ENCODE data around the gene DNAAF9. TPM values are rescaled to one million over a fixed set of nuclear protein-coding genes. Genes with fewer than 3 reads are reported as not detected.
A peak's percentile ranks its signal among the peaks of the same experiment; 100 is the strongest.
"Not testable (repeated sequence)": the region's sequence is repeated elsewhere in the genome, so short reads cannot be mapped to it uniquely, and the experiment has no call there.

Gene DNAAF9
- total RNA-seq, 1 experiment from 2014 or later = 4.6 TPM

DNA sequence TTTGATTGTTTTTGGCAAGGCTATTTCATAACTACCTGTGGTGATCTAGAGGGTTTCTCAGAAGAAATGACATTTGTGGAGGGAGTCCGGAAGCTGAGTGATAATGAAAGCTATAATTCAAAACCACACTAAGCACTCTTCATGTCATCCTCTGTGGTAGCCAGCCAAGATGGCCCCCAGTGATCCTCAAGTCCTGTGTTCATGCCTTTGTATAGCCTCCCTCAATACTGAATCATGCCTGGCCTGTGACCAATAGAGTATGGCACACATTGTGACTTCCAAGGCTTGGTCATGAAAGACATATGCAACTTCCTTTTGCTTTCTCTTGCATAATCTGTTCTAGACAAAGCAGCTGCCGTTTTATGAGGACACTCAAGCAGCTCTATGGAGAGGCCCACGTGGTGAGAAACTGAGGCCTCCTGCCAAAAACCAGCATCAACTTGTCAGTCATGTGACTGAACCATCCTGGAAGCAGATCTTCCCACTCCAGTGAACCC, 12.8 kb upstream of the DNAAF9 start:
- H3K9me3 ChIP-seq (ENCODE audit: control insufficient read depth in 1 of 2, insufficient read depth in 1 of 2, low read depth in 1 of 2, low read length in 2 of 2) = no peaks in the 10 kb centered on the region
- no peak overlapping the region for H3K27ac ChIP-seq (ENCODE audit: low read depth, low read length)
- H3K27me3 ChIP-seq (ENCODE audit: insufficient read depth, low read length) = no peaks in the 10 kb centered on the region
- H4K20me1 ChIP-seq (ENCODE audit: insufficient read depth) = no peaks in the 10 kb centered on the region
- no peak overlapping the region for H3K4me3 ChIP-seq (replicated peaks in 1 of 2; ENCODE audit: low read depth in 1 of 2, low read length in 2 of 2)
- DNase-seq (ENCODE audit: low read depth, low spot score) (no peak), ATAC-seq (no peak)
- ChIA-PET RAD21 (ENCODE audit: low non-redundant PET in 1 of 2, low total read pairs in 2 of 2, uncharacterized antibody in 2 of 2, unreplicated experiment in 2 of 2) (no interaction called here), POLR2A (no interaction called here), CTCF (no interaction called here)
- intact Hi-C loops (cut with micrococcal nuclease) = no loop called here
- H3K36me3 ChIP-seq (ENCODE audit: control insufficient read depth in 1 of 2, insufficient read depth in 2 of 2, low read length in 2 of 2) = no peaks in the 10 kb centered on the region
- no peaks in the 10 kb centered on the region for H3K4me1 ChIP-seq (ENCODE audit: control insufficient read depth in 1 of 2, insufficient read depth in 2 of 2, low read length in 2 of 2)
- H3K9me2 ChIP-seq (ENCODE audit: insufficient read depth) = no peaks in the 10 kb centered on the region
- H3K9ac ChIP-seq (ENCODE audit: low read length) = no peak overlapping the region
- H2AFZ ChIP-seq (ENCODE audit: low read depth, low read length, poor library complexity, severe bottlenecking) = peak overlapping the region; percentile 13
- TF ChIP-seq, protein P1, sequence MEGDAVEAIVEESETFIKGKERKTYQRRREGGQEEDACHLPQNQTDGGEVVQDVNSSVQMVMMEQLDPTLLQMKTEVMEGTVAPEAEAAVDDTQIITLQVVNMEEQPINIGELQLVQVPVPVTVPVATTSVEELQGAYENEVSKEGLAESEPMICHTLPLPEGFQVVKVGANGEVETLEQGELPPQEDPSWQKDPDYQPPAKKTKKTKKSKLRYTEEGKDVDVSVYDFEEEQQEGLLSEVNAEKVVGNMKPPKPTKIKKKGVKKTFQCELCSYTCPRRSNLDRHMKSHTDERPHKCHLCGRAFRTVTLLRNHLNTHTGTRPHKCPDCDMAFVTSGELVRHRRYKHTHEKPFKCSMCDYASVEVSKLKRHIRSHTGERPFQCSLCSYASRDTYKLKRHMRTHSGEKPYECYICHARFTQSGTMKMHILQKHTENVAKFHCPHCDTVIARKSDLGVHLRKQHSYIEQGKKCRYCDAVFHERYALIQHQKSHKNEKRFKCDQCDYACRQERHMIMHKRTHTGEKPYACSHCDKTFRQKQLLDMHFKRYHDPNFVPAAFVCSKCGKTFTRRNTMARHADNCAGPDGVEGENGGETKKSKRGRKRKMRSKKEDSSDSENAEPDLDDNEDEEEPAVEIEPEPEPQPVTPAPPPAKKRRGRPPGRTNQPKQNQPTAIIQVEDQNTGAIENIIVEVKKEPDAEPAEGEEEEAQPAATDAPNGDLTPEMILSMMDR (IDR thresholded peaks at IDR 0.05 in 2 of 3, conservative IDR thresholded peaks at IDR 0.05 in 1 of 3; ENCODE audit: borderline replicate concordance in 1 of 3, insufficient read depth in 1 of 3, low read depth in 2 of 3, low read length in 2 of 3) = no peak
- TF ChIP-seq ELF1 (IDR thresholded peaks at IDR 0.05; ENCODE audit: borderline replicate concordance, low read depth) (no peak), CBX3 (IDR thresholded peaks at IDR 0.05; ENCODE audit: low read depth) (no peak), FOSL1 (IDR thresholded peaks at IDR 0.05; ENCODE audit: low read depth) (no peak), EZH2phosphoT487 (IDR thresholded peaks at IDR 0.05; ENCODE audit: borderline replicate concordance) (no peak), ZFX (IDR thresholded peaks at IDR 0.05) (no peak), EGR1 (IDR thresholded peaks at IDR 0.05; ENCODE audit: low read depth) (no peak), SIN3A (IDR thresholded peaks at IDR 0.05; ENCODE audit: low read depth) (no peak), ZNF274 (IDR thresholded peaks at IDR 0.05; ENCODE audit: low read depth, low read length) (no peak), YY1 (IDR thresholded peaks at IDR 0.05; ENCODE audit: extremely low read depth, insufficient replicate concordance, low read depth, low read length) (no peak), CEBPB (IDR thresholded peaks at IDR 0.05; ENCODE audit: low read depth) (no peak)
- TF ChIP-seq, protein P2, sequence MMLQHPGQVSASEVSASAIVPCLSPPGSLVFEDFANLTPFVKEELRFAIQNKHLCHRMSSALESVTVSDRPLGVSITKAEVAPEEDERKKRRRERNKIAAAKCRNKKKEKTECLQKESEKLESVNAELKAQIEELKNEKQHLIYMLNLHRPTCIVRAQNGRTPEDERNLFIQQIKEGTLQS (IDR thresholded peaks at IDR 0.05) = no peak
- TF ChIP-seq, protein P3, sequence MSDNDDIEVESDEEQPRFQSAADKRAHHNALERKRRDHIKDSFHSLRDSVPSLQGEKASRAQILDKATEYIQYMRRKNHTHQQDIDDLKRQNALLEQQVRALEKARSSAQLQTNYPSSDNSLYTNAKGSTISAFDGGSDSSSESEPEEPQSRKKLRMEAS (IDR thresholded peaks at IDR 0.05) = no peak
- TF ChIP-seq, protein P4, sequence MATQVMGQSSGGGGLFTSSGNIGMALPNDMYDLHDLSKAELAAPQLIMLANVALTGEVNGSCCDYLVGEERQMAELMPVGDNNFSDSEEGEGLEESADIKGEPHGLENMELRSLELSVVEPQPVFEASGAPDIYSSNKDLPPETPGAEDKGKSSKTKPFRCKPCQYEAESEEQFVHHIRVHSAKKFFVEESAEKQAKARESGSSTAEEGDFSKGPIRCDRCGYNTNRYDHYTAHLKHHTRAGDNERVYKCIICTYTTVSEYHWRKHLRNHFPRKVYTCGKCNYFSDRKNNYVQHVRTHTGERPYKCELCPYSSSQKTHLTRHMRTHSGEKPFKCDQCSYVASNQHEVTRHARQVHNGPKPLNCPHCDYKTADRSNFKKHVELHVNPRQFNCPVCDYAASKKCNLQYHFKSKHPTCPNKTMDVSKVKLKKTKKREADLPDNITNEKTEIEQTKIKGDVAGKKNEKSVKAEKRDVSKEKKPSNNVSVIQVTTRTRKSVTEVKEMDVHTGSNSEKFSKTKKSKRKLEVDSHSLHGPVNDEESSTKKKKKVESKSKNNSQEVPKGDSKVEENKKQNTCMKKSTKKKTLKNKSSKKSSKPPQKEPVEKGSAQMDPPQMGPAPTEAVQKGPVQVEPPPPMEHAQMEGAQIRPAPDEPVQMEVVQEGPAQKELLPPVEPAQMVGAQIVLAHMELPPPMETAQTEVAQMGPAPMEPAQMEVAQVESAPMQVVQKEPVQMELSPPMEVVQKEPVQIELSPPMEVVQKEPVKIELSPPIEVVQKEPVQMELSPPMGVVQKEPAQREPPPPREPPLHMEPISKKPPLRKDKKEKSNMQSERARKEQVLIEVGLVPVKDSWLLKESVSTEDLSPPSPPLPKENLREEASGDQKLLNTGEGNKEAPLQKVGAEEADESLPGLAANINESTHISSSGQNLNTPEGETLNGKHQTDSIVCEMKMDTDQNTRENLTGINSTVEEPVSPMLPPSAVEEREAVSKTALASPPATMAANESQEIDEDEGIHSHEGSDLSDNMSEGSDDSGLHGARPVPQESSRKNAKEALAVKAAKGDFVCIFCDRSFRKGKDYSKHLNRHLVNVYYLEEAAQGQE (IDR thresholded peaks at IDR 0.05; ENCODE audit: low read depth) = no peak
- BruUV-seq (replicated peaks) = no TSS peak
- H3K79me2 ChIP-seq (ENCODE audit: insufficient read depth, low read length) = no peaks in the 10 kb centered on the region
- H3K4me2 ChIP-seq (ENCODE audit: low read length) = no peak overlapping the region

DNA sequence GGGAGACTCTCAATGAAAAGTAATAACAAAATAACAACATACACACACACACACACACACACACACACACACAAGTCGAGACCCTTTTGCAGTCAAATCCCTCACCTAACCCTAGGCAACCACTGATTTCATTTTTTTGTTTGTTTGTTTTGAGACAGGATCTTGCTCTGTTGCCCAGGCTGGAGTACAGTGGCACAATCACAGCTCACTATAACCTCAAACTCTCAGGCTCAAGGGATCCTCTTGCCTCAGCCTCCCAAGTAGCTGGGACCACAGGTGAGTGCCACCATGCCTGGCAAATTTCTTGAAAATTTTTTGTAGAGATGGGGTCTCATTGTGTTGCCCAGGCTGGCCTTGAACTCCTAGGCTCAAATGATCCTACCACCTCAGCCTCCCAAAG, 10.7 kb upstream of the DNAAF9 start:
- H4K20me1 ChIP-seq (ENCODE audit: insufficient read depth); H2AFZ ChIP-seq (ENCODE audit: low read depth, low read length, poor library complexity, severe bottlenecking); intact Hi-C loops (cut with micrococcal nuclease); H3K4me2 ChIP-seq (ENCODE audit: low read length); H3K4me1 ChIP-seq (ENCODE audit: control insufficient read depth in 1 of 2, insufficient read depth in 2 of 2, low read length in 2 of 2); DNase-seq (ENCODE audit: low read depth, low spot score); H3K27me3 ChIP-seq (ENCODE audit: insufficient read depth, low read length); BruUV-seq (replicated peaks); H3K9me3 ChIP-seq (ENCODE audit: control insufficient read depth in 1 of 2, insufficient read depth in 1 of 2, low read depth in 1 of 2, low read length in 2 of 2); H3K36me3 ChIP-seq (ENCODE audit: control insufficient read depth in 1 of 2, insufficient read depth in 2 of 2, low read length in 2 of 2); H3K9ac ChIP-seq (ENCODE audit: low read length); H3K4me3 ChIP-seq (replicated peaks in 1 of 2; ENCODE audit: low read depth in 1 of 2, low read length in 2 of 2); H3K79me2 ChIP-seq (ENCODE audit: insufficient read depth, low read length); ATAC-seq; CTCF ChIA-PET; RAD21 ChIA-PET (ENCODE audit: low non-redundant PET in 1 of 2, low total read pairs in 2 of 2, uncharacterized antibody in 2 of 2, unreplicated experiment in 2 of 2); POLR2A ChIA-PET; H3K27ac ChIP-seq (ENCODE audit: low read depth, low read length); H3K9me2 ChIP-seq (ENCODE audit: insufficient read depth): not testable (repeated sequence)
